Measurements from ENCODE around the gene GRIN1. TPM values are rescaled to one million over a fixed set of nuclear protein-coding genes. Genes with fewer than 3 reads are reported as not detected.

The GRIN1 gene
- total and polyA plus RNA-seq, 2 of the 13 experiments (the other 11 are each of a cell fraction or from before 2014, with no cell fraction given), result 0.13 TPM; not detected in 1

DNA sequence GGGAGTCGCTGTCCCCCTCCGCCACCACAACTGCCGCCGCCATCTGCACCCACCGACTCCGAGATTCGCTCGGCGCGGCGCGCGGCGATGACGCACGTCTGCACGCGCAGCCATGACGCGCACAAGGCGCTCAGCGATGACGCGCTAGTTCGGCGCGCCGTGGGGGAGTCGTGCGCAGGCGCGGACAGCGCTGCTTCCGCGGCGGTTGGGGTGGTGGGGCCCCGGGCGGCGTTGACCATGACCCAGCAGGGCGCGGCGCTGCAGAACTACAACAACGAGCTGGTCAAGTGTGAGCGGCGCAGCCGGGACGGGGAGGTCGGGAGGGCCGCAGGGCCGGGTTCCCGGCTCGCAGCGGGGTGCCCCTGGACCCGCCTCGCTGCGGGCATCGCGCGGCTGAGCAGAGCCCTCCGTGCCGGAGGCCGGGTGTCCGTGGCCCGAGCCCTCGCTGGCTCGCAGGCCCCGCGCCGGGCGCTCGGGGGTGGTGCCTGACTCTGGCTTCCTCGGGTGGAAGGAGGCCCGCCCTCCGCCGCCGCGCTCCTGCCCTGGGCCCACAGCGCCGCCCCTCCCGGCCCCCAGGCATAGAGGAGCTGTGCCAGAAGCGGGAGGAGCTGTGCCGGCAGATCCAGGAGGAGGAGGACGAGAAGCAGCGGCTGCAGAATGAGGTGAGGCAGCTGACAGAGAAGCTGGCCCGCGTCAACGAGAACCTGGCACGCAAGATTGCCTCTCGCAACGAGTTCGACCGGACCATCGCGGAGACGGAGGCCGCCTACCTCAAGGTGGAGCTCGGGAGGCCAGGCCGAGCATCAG, 49.7 kb downstream of the GRIN1 start, which contains the start of the genes ANAPC2 and SSNA1 (continued):
- no peak for TF ChIP-seq FOSL1 (CRISPR knock-in tag; IDR thresholded peaks at IDR 0.05; ENCODE audit: borderline replicate concordance)
- peak; percentile 41; the same call in 1 of the 2 replicates for TF ChIP-seq ATF7 (IDR thresholded peaks at IDR 0.05)
- no peak; the same call in 1 of the 2 replicates for TF ChIP-seq ATF7 (CRISPR knock-in tag; IDR thresholded peaks at IDR 0.05)
- TF ChIP-seq ZNF124 (CRISPR knock-in tag; IDR thresholded peaks at IDR 0.05), result 0 out of 2 replicates have a peak, but pooled peaks have one; percentile 21
- peak; percentile 45; the same call in 1 of the 2 replicates for TF ChIP-seq ZNF333 (CRISPR knock-in tag; IDR thresholded peaks at IDR 0.05; ENCODE audit: borderline replicate concordance)
- TF ChIP-seq, protein P1, sequence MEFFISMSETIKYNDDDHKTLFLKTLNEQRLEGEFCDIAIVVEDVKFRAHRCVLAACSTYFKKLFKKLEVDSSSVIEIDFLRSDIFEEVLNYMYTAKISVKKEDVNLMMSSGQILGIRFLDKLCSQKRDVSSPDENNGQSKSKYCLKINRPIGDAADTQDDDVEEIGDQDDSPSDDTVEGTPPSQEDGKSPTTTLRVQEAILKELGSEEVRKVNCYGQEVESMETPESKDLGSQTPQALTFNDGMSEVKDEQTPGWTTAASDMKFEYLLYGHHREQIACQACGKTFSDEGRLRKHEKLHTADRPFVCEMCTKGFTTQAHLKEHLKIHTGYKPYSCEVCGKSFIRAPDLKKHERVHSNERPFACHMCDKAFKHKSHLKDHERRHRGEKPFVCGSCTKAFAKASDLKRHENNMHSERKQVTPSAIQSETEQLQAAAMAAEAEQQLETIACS (CRISPR knock-in tag; IDR thresholded peaks at IDR 0.05), result peak; percentile 59; the same call in 1 of the 2 replicates
- TF ChIP-seq NFE2L2 (IDR thresholded peaks at IDR 0.05; ENCODE audit: low read length), result no peak
- TF ChIP-seq DNMT3B (CRISPR knock-in tag; conservative IDR thresholded peaks at IDR 0.05), result no peak
- TF ChIP-seq, protein P2, sequence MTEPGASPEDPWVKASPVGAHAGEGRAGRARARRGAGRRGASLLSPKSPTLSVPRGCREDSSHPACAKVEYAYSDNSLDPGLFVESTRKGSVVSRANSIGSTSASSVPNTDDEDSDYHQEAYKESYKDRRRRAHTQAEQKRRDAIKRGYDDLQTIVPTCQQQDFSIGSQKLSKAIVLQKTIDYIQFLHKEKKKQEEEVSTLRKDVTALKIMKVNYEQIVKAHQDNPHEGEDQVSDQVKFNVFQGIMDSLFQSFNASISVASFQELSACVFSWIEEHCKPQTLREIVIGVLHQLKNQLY (CRISPR knock-in tag; IDR thresholded peaks at IDR 0.05), result no peak
- TF ChIP-seq ZMYM3 (CRISPR knock-in tag; IDR thresholded peaks at IDR 0.05), result no peak
- TF ChIP-seq TP53 (CRISPR knock-in tag; conservative IDR thresholded peaks at IDR 0.05), result peak; percentile 40; the same call in 1 of the 2 replicates
- peak; percentile 85; the same call in 1 of the 2 replicates for TF ChIP-seq ZNF607 (CRISPR knock-in tag; IDR thresholded peaks at IDR 0.05; ENCODE audit: borderline replicate concordance)
- peak; percentile 91 for TF ChIP-seq CBFB (CRISPR knock-in tag; IDR thresholded peaks at IDR 0.05)
- no peak for TF ChIP-seq MBD4 (IDR thresholded peaks at IDR 0.05; ENCODE audit: borderline replicate concordance, low read length)
- TF ChIP-seq CEBPB (IDR thresholded peaks at IDR 0.05; ENCODE audit: borderline replicate concordance, low read depth, low read length), result no peak
- no peak for TF ChIP-seq NFIB (CRISPR knock-in tag; IDR thresholded peaks at IDR 0.05; ENCODE audit: borderline replicate concordance)
- TF ChIP-seq ZNF160 (CRISPR knock-in tag; IDR thresholded peaks at IDR 0.05), result peak; percentile 21; the same call in 1 of the 2 replicates
- peak; percentile 88 for TF ChIP-seq ZNF709 (CRISPR knock-in tag; IDR thresholded peaks at IDR 0.05)
- TF ChIP-seq ZNF678 (CRISPR knock-in tag; IDR thresholded peaks at IDR 0.05), result no peak
- peak; percentile 59; the same call in 1 of the 2 replicates for TF ChIP-seq ZSCAN21 (CRISPR knock-in tag; IDR thresholded peaks at IDR 0.05; ENCODE audit: borderline replicate concordance)
- no peak for TF ChIP-seq ZNF569 (CRISPR knock-in tag; IDR thresholded peaks at IDR 0.05; ENCODE audit: borderline replicate concordance)
- TF ChIP-seq HIVEP1 (CRISPR knock-in tag; IDR thresholded peaks at IDR 0.05), result no peak
- TF ChIP-seq ZNF263 (CRISPR knock-in tag; IDR thresholded peaks at IDR 0.05), result peak; percentile 98
- TF ChIP-seq, protein P3, sequence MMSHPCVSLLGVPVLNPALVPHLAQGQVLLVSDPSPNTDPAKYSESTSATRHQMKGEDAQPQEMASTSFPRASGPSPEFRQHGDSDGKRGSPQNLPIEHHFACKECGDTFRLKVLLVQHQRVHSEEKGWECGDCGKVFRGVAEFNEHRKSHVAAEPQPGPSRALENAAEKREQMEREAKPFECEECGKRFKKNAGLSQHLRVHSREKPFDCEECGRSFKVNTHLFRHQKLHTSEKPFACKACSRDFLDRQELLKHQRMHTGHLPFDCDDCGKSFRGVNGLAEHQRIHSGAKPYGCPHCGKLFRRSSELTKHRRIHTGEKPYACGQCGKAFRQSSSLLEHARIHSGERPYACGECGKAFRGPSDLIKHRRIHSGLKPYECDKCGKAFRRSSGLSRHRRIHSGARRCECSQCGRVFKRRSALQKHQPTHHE (CRISPR knock-in tag; IDR thresholded peaks at IDR 0.05; ENCODE audit: borderline replicate concordance), result peak; percentile 94
- TF ChIP-seq ZNF530 (CRISPR knock-in tag; IDR thresholded peaks at IDR 0.05; ENCODE audit: low read depth), result no peak
- TF ChIP-seq, protein P4, sequence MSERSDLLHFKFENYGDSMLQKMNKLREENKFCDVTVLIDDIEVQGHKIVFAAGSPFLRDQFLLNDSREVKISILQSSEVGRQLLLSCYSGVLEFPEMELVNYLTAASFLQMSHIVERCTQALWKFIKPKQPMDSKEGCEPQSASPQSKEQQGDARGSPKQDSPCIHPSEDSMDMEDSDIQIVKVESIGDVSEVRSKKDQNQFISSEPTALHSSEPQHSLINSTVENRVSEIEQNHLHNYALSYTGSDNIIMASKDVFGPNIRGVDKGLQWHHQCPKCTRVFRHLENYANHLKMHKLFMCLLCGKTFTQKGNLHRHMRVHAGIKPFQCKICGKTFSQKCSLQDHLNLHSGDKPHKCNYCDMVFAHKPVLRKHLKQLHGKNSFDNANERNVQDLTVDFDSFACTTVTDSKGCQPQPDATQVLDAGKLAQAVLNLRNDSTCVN (CRISPR knock-in tag; IDR thresholded peaks at IDR 0.05; ENCODE audit: borderline replicate concordance), result peak; percentile 55; the same call in 1 of the 2 replicates
- peak; percentile 78; the same call in 1 of the 2 replicates for TF ChIP-seq EEA1 (CRISPR knock-in tag; IDR thresholded peaks at IDR 0.05; ENCODE audit: borderline replicate concordance)

Measured in HepG2 (cell line).